HG02885 (cell line): Measurements from ENCODE around the gene GRWD1.
A peak's percentile ranks its signal among the peaks of the same experiment; 100 is the strongest.

Experiments used
- ATAC-seq: cut with Tn5 transposase; IDR thresholded peaks from one replicate; pipeline ENCODE4 v1.9.1; 2021; ENCODE audit warnings: mild to moderate bottlenecking; ENCODE audit not compliant: unreplicated experiment, poor library complexity

Gene GRWD1

GRCh38 chr19:48455171-48455907, 9.6 kb downstream of the GRWD1 start, which contains the start of gene KCNJ14:
KCNJ14 (plus strand) TSS chr19:48455574; CDS start chr19:48461725, 6,151 bp downstream.
- ATAC-seq: no peak

GRCh38 chr19:48455908-48456562, 10.3 kb downstream of the GRWD1 start:
- ATAC-seq: no peak

GRCh38 chr19:48456864-48457263, 11.1 kb downstream of the GRWD1 start:
- ATAC-seq: no peak

DNA sequence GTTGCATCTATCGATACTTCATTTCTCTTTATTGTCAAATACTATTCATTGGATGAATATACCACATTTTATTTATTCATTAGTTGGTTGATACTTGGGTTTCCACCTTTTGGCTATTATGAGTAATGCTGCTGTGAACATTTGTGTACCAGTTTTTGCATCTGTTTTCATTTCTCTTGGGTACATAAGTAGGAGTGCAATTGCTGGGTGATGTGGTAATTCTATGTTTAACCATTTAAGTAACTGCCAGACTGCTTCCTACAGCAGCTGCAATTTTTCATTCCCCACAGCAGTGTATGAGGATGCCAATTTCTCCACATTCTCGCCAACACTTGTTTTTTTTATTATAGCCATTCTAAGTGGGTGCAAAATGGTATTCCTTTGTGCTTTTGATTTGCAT, 12.2 kb downstream of the GRWD1 start:
- ATAC-seq: no peak

- no peak for ATAC-seq
Observed at GRCh38 chr19:48461651-48461981, 15.8 kb downstream of the GRWD1 start.

DNA sequence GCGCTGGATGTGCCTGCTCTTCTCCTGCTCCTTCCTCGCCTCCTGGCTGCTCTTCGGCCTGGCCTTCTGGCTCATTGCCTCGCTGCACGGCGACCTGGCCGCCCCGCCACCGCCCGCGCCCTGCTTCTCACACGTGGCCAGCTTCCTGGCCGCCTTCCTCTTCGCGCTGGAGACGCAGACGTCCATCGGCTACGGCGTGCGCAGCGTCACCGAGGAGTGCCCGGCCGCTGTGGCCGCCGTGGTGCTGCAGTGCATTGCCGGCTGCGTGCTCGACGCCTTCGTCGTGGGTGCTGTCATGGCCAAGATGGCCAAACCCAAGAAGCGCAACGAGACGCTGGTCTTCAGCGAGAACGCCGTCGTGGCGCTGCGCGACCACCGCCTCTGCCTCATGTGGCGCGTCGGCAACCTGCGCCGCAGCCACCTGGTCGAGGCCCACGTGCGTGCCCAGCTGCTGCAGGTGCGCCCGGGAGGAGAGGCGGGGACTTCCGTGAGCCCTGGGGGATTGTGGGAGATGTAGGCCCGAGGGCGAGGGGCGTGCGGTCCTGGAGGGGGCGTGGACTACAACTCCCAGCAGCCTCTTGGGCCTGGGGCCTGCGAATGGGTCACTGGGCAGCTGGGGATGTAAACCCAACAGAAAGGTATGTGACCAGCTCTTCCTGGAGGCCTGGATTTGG, 16.3 kb downstream of the GRWD1 start:
- no peak for ATAC-seq

GRCh38 chr19:48465215-48465614, 19.4 kb downstream of the GRWD1 start:
- no peak for ATAC-seq

GRCh38 chr19:48466561-48467325, 21.0 kb downstream of the GRWD1 start:
- ATAC-seq: no peak

GRCh38 chr19:48468772-48469288, 23.0 kb downstream of the GRWD1 start:
- peak; percentile 91 for ATAC-seq

DNA sequence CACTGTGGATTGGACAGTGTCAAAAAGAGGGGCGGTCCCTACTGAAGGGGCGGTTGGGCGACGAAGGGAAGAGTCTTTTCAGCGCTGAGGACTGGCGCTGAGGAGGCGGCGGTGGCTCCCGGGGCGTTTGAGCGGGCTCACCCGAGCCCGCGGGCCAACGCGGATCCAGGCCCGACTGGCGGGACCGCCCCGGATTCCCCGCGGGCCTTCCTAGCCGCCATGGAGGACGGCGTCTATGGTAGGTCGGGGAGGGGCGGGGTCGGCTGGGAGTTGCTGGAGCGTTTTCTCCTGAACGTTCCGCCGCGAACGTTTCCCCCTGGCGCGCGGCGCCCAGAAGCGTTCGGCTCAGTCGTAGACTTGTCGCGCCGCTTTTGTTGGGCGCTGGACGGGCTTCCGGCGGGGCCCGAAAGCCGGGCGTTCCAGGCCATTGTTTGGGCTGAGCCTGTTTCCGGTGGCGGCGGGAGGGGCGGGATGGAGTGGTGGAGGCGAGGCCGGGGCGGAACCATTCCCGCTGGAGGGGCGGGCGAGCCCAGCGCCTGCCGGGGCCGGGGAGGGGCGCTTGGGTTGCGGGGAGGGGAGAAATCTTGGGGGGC, 23.6 kb downstream of the GRWD1 start, which contains the start of gene CYTH2:
Gene CYTH2 (plus strand): TSS at position 81 of the 593 bp plus-strand sequence. CDS start 139 bp downstream, at position 220.
- peak; percentile 18 for ATAC-seq

DNA sequence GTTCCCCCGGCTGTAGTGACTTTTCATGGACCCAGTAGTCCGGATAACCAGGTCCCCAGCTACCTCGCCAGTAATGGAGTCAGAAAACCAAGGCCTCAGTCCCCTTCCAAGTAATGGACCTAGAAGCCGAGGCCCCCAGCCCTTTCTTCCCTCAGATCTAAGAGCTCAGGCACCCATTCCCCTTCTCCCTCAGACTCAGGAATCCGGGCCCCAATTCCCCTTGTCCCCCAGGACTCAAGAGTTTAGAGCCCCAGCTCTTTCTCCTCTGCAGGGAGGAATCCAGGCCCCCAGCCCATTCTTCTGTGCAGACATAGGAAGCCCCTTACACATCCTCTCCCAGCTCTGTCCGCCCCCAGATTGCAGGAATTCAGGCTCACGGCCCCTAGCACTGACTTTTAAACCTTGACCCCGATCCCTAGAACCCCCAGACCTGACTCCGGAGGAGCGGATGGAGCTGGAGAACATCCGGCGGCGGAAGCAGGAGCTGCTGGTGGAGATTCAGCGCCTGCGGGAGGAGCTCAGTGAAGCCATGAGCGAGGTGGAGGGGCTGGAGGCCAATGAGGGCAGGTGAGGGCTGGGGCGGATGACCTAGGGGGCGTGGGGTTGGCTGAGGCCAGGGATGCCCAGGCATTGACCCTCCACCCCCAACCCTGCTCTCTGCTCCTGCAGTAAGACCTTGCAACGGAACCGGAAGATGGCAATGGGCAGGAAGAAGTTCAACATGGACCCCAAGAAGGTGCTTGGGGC, 24.3 kb downstream of the GRWD1 start:
- no peak for ATAC-seq

DNA sequence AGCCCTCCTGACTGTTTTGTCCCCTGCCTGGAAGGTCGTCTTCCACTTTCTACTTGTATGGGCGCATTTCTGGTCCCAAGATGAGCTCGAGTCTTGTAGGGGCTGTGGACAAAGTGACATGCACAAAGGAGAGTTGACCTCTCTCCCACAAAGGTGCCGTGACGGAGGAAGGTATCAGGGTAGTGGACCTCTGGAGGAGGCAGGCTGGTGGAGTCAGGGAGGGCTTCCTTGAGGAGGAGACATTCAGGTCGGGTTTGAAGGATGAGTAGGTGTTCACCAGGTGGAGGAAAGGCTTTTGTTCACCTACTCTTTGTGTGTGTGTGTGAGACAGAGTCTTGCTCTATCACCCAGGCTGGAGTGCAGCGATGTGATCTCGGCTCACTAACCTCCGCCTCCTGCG, 25.1 kb downstream of the GRWD1 start:
- ATAC-seq: no peak

DNA sequence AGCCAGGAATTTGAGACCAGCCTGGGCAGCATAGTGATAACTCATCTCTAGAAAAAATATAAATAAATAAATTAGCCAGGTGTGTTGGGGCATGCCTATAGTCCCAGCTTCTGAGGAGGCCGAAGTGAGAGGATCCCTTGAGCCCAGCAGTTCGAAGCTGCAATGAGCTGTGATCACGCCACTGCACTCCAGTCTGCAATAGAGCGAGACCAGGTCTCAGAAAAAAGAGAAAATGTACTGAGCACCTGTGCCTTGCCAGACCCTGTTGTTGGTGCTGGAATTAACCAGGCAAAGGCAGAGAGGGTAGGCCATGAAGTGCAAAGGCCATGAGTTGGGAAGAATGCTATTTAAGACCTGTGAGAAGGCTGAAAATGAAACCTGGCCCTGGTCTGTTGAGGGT, 26.1 kb downstream of the GRWD1 start:
- no peak for ATAC-seq

- ATAC-seq: no peak
Observed at GRCh38 chr19:48473161-48473966, 27.6 kb downstream of the GRWD1 start.

- no peak for ATAC-seq
Observed at GRCh38 chr19:48474084-48474592, 28.4 kb downstream of the GRWD1 start.

DNA sequence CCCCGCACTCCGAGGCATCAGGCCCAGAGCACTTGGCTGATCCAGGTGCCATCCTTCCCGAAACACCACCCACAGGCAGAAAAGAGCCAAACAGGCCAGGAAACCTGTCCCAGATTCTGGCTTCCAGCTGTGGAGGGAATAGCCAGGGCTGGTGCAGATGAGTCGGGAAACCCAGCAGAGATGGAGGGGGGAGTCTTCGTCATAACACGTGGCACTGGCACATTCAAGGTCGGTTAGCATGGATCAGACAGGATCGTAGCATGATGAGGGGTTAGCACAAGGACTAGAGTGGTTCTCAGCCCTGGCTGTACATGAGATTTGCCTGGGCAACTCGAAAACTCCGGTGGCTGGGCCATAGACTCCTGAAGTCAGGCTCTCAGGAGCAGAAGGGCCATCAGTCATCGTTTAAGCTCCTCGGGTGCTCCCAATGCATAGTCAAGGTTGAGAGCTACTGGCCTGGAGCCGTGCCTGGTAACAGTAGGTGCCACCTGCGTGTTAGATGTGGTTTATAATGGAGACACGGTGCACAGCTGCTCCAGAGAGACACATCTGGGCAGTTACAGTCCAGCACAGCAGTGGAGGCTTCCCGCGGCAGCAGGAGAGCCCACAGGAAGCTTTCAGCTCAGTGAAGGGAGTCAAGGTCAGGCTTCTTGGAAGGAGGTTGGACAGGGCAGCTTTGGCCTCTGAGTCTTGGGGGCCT, 29.7 kb downstream of the GRWD1 start:
- ATAC-seq: no peak

GRCh38 chr19:48476176-48476575, 30.4 kb downstream of the GRWD1 start:
- ATAC-seq: no peak
